HG03432 (cell line): ENCODE data around the gene MBP.

ENCODE experiments used
- ATAC-seq: cut with Tn5 transposase; IDR thresholded peaks from one replicate; pipeline ENCODE4 v1.9.1; 2021; ENCODE audit warnings: mild to moderate bottlenecking, moderate library complexity; ENCODE audit not compliant: unreplicated experiment

The MBP gene

GRCh38 chr18:76931171-76931570, 201.4 kb downstream of the MBP start:
- no peak for ATAC-seq
